ENCODE results near the gene TICAM1.

- TF ChIP-seq CTCF (IDR thresholded peaks at IDR 0.05) (no peak), POLR2A (IDR thresholded peaks at IDR 0.05) (peak in 1 of 2 donors; percentile 57)
Measured at GRCh38 chr19:4800591-4801081, 30.9 kb downstream of the TICAM1 start.

All from heart left ventricle (tissue), 13 donors.